ELF-1 (cell line): ENCODE measurements around the gene TRPT1.

ENCODE experiments used
- DNase-seq: peaks from one replicate; pipeline ENCODE4 v3.0.0-alpha.2; 2016; ENCODE audit warnings: low read depth, low spot score

Gene TRPT1

DNA sequence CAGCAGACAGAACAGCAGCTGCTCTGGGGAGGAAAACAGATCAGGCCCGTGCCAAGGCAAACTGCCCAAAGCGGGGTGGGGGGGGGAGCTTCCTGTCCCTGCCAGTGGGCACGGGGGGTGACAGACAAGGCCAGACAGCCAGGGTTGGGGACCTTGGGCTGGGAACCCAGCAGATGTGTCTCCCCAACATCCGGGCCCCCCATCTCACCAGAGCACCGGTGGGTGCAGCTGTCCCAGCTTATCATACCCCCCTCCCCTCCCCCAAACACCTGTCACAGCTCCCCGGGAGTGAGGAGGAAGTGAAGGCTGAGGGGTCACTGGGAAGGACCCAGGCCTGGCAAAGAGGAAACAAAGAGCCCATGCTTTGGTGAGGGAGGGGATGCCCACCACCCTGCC, 19.4 kb upstream of the TRPT1 start:
- DNase-seq = no peak

DNA sequence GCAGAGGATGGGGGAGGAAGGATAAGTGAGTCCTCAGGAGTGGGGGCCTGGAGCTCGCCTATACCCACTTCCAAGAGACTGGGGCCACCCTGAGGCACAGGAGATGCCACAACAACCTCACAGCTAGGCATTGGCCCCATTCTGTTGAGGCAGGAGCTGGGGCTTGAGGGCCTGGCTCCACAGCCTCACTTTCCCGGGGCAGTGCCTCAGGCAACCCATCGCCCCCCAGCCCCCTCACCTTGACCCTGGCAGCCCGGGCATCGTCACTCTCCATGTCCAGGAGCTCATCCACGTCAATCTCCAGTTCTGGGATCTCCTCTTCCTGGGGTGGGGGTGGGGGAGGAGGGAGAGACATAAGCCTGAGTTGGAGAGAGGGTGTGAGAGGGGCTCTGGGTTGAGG, 19.0 kb upstream of the TRPT1 start:
- no peak for DNase-seq

DNA sequence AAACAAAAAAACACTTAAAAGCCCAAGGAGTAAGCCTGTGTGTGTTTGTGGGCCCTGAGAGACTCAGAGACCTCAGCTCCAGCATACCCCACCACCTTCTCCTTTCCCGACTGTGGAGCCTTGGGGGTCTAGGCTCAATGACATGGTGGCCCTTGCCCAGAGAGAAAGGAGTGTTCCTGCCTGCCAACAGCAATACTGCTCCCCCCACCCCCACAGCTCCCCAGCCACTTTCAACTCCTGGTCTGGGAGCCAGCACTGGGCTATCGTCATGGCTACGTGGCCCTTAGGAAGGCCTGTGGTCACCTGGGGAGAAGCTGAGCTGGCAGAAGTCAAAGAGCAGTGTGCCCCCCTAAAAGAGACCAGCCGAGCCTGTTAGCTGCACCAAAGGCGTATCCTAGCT, 18.1 kb upstream of the TRPT1 start:
- DNase-seq = no peak

DNA sequence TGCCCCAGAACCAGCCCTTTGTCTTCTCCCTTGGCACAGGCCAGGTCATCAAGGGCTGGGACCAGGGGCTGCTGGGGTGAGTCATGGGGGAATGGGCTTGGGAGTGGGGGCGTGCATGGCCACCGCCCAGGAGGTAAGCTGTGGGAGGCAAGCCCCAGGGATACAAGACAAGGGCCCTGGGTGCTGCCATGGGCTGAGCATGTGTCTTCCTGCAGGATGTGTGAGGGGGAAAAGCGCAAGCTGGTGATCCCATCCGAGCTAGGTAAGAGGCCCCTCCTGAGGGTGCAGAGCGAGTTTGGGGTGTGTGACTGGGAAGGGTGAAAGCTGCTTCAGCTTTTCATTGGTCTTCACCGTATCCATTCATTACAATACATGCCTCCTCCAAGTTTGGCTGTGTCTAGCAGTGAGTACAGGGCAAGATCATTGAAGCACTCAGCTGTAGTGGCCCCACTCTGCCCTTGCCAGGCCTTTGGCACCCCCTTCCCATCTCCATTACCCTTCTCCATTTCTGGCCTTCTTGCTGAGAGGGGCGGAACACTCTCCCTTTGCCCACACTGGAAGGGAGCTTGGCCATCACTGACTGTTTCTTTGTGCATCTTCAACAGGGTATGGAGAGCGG, 17.4 kb upstream of the TRPT1 start:
- no peak for DNase-seq

DNA sequence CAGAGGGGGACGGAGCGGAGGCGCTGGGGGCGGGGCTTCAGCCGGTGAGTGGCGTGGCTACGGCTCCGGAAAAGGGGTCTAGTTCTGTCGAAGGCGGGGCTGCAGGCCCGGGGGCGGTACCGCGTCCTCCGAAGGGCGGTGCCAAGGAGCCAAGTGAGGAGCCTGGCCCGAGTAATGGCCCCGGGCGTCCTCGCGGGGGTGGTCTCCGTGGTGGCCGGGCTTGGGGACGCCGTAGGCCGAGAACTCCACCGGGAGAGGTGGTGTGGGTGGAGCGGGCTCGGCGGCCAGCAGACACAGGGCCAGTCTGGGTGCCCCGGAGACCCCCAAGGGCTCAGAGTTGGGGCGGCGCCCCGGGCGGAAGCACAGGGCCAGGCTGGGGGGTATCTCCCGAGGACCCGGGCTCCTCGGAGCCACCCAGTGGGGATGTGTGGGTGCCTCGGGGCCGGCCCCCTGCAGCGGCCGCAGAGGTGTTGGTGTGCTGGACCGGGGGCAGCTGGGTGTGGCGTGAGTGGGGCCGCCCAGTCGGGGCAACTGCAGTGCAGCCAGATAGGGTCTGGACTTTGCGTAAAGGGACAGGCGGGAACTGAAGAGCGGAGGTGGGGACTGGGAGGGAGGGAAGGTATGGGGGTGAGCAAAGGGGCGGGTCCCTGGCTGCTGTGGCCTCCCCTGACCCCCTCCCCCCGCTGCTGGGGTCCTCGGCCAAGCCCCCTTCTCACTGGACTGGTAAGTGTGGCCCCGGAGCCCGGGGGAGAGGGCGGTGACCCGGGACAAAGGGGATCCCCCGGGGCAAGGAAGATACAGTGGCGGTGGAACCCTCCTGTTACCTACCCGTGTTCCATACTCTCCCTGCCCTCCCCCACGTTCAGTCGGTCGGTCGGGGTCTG, 15.7 kb upstream of the TRPT1 start:
- DNase-seq = peak; percentile 99

DNA sequence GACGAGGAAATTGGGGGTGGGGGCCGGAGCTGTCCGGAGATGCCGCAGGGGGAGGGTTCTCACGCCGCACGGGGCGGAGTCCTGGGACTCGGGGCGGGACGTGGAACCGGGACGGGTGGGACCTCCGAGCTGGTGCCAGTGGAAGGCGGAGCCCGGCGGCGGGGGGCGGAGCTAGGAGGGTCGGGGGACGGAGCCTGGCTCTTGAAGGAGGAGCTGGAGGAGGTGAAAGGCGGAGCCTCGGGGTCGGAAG, 15.2 kb upstream of the TRPT1 start:
- no peak for DNase-seq

DNA sequence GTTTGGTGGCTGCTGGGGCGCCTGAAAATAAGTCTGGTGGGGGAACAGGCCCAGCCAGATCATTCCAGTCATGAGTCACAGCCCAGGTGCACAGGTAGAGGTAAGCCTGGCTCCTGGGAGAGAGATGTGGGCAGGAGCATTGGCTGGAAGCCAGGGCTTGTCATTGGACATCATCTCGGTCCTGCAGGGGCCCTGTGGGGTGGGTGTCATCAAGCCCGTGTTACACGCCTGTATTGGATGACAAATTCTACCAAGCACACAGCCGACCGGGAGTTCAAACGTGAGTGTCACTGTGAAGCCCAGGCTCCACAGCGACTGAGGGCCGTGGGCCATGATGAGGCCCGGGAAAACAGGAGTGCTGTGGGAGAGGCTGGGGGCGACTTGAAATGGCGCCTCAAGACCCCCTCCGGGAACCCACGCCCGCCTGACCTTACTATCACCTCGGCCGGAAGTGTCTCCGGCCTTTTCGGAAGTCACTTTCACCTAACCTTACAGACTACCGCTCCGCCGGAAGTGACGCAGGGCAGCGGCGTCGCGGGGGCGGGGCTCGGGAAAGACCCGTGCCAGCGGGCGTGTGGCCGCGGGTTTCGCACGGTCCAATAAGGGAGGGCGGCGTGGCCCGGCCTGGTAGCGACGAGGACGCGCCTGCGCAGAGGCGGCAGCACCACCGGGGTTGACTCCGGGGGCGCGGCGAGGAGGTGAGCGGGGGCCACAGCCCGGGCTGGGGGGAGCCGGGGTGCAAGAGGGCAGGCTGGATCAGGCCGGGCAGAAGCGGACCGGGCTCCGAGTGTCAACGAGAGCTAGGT, 14.7 kb upstream of the TRPT1 start, which contains the start of gene FKBP2:
Gene FKBP2, plus strand, starts transcription at position 661 of the 806 bp plus-strand sequence. CDS start 1,293 bp downstream, outside the sequence.
- DNase-seq = peak; percentile 98

DNA sequence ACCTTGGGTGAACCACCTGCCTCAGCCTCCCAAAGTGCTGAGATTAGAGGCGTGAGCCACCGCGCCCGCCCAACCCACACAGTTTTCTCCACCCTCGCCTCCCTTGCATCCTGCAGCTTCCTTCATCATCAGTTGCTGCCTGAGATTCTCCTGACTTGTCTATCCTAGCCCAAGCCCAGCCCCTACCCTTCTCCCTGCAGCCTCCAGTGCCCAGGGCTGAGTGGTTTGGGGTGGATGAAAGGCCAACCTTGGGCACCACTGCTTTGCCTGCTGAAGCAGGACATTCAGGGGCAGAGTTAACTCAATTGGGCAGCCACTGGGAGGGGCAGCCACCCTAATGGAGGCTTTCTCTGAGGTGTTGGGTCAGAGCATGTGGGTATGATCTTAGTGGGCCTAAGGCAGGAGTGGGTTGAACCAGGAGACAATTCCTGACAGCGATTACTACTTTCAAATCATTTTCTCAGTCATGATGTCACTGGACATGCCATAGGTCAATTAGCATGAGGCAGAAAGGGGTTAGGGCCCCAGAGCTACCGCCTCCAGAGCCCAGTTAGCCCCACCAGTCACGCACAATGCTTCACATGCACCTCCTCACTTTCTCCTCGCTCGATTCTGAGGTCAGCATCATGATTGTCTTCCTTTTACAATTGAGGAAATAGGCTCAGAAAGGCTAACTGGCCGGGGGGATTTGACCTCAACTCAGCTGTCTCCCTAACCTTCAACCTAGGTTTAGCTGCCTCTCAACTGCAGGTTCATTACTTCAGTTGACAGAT, 13.9 kb upstream of the TRPT1 start:
- no peak for DNase-seq

DNA sequence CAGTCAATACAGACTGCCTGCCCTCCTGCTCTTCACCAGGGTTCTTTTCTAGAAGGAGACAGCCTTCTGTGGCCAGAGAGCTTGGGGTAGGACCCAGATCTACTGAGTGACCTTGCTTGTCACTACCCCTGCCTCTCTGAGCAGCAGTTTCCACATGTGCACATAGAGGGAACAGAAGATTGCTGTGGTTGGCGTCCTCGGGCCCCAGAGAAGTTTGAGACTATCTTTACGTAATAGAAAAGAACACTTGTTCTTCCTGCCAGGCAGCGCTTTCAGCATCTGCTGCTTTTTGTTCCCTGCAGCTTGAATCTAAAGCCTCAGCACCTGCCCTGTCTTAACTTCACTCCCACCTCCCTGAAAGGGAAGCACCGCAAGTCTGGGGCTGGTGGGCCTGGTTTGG, 13.0 kb upstream of the TRPT1 start:
- DNase-seq = no peak

DNA sequence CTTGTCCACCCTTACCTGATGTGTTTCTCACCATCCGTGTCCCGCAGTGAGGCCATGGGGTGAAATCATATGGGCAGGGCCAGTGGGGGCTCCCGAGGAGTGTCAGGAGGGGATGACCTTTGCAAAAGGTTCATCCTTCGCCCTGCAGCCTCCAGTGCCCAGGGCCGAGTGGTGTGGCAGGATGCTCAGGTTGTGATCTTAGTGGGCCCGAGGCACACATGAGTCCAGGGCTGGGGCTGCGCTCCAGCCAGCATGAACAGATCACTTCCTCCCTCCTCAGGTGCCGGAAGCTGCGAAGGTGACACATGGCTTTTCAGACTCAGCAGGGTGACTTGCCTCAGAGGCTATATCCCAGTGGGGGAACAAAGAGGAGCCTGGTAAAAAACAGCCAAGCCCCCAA, 12.1 kb upstream of the TRPT1 start:
- no peak for DNase-seq

DNA sequence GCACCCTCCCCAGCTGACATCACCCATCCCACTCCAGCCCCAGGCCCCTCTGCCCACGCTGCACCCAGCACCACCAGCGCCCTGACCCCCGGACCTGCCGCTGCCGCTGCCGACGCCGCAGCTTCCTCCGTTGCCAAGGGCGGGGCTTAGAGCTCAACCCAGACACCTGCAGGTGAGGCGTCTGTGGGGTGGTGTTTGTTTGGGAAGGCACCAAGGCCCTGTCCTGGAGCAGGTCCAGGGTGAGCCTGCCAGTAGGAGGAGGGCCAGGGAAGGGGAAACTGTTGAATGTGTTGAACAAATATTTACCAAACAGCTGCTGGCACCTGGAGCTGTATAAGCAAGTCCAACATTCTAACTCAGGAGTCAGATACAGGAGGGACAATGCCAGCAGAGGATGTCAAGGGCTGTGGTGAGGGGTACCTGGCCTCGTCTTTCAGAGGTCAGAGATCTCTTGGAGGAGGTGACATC, 11.5 kb upstream of the TRPT1 start:
- no peak for DNase-seq

DNA sequence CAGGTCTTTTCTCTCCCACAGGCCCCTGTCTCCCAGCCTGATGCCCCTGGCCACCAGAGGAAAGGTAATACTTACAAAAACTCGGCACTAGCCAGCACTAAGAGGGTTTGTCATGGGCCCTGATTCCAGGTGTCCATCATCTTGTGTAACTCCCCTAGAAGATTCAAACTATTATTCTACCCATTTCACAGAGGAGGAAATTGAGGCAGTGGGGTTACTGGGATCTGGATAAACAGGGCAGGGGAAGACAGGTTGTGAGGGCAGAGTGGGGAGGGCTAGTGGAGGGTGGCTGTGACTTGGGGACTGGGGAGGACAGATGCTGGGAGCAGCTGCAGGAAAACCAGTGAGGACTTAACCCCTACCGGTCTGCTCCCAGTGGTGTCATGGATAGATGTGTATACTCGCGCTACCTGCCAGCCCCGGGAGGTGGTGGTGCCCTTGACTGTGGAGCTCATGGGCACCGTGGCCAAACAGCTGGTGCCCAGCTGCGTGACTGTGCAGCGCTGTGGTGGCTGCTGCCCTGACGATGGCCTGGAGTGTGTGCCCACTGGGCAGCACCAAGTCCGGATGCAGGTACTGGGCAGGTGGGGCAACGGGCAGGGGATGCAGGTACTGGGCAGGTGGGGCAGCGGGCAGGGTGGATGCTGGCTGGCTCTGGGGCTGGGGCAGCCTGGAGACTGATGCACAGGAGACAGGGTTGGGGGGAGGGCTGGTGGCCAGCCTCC, 9.6 kb upstream of the TRPT1 start:
- no peak for DNase-seq

DNA sequence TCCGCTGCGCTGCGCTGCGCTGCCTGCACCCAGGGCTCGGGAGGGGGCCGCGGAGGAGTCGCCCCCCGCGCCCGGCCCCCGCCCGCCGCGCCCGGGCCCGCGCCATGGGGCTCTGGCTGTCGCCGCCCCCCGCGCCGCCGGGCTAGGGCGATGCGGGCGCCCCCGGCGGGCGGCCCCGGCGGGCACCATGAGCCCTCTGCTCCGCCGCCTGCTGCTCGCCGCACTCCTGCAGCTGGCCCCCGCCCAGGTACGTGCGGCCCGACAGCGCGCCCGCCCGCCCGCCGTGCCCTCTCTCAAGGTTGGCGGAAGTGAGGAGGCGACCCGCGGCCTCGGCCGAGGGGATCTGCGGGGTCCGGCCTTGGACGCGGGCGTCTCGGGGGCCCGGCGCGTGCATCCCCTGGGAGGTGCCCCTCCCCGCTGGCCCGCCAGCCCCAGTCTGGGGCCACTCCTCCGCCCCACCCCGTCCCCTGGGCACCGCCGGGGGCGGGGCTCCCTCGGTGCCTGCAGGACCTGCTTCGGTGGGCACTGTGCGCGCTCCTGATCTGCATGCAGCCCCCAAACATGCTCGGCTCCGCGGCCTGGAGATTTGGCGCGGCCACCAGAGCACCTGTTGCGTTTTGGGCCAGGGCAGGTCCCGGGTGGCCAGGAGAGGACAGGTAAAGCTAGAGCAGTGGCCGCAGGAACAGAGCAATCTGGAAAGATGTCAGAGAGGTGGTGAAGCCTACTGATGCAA, 8.8 kb upstream of the TRPT1 start:
- DNase-seq = no peak

DNA sequence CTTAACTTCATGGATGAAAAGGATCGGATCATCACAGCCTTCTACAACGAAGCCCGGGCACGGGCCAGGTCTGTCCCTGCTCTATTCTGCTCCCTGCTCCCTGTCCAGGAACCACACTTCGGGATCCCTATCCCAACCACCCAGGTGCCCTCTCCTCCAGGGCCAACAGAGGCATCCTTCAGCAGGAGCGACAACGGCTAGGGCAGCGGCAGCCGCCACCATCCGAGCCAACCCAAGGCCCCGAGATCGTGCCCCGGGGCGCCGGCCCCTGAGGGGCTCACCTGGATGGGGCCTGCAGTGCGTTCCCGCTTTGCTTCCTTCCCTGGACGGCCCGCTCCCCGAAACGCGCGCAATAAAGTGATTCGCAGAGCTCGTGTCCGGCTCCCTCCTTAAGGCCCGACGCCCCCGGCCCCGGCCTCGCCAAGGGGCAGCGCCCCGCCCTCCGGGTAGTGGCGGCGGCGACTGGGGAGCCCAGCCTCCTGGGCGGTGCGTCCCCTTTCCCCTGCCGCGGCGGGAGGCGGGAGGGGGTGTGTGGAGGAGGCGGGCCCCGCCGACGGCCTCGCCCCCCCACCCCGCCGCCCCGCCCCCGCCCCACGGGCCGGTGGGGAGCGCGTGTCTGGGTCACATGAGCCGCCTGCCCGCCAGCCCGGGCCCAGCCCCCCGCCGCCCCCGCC, 8.1 kb upstream of the TRPT1 start, which contains the start of gene VEGFB:
Gene VEGFB, plus strand, starts transcription at position 672 of the 674 bp plus-strand sequence. CDS start 250 bp downstream, outside the sequence.
- no peak for DNase-seq

DNA sequence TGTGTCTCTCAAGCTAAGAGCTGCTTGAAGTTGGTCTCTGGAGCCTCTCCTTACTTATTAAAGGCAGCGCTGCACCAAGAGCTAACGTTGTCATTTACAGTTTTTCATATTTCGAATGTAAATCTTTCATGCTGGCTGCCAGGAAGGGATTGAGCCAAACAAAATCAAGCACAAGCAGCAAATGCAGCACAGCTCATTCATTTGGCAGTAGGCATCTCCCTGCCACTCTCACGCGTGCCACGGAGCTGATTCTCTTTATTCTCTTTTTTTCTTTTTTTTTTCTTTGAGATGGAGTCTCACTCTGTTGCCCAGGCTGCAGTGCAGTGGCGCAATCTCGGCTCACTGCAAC, 7.0 kb upstream of the TRPT1 start:
- no peak for DNase-seq

DNA sequence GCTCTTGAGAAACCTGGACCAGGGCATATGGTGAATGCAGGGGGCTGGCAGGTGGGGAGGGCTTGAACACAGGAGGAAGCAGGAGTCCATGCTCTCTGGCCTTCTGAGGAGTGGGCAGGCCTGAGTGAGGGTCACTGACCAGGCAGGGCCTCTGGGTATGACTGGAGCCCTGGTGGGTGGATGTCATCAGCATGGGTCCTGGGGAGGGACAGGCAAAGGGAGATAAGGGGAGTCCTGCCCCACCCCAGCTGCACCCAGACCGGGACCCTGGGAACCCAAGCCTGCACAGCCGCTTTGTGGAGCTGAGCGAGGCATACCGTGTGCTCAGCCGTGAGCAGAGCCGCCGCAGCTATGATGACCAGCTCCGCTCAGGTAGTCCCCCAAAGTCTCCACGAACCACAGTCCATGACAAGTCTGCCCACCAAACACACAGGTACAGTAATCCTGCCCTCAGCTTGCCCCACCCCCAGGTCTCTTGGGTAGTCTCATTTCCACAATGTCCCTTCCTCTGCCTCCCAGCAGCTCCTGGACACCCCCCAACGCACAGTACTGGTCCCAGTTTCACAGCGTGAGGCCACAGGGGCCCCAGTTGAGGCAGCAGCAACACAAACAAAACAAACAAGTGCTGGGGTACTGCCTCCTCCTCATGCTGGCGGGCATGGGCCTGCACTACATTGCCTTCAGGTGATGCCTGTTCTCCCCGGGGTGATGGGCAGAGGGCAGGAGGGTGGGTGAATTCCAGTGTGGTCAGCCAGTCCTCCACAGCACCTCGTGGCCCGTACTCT, 6.4 kb upstream of the TRPT1 start:
- DNase-seq = no peak

DNA sequence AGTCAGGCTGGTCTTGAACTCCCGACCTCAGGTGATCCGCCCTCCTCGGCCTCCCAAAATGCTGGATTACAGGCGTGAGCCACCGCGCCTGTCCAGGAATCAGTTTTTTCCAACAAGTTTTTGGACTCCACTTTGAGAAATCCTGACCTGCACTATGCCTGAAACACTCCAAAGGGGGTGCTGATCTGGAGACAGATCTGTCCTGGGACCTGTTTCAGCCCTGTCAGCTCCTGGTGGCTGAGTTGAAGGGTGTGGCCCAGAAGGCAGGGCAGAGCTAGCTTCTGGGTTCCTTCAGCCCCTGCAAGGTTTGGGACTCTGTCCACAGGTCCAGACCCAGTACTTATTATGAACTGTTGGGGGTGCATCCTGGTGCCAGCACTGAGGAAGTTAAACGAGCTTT, 5.6 kb upstream of the TRPT1 start:
- DNase-seq = no peak

DNA sequence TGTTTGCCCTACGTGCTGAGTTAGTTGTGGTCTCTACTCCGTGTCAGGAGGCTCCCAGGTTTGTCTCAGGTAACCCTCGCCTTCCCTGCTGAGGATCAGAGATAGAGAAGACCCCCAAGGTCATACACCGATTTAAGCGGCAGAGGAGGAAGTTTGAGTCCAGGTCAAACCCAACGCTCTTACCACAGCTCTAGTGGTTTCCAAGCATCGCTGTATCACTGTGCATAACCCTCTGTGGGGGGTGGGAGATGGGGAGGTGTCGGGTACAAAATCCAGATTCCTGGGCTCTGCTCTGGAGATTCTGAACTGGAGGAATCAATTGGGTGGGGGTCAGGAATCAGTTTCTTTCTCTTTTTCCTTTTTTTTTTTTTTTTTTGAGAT, 5.0 kb upstream of the TRPT1 start:
- no peak for DNase-seq
